Measurements from ENCODE around the gene XPO6. TPM values are rescaled to one million over a fixed set of nuclear protein-coding genes. Genes with fewer than 3 reads are reported as not detected.

The XPO6 gene
- total RNA-seq, 4 donors from 2014 or later, result 69.0 to 90.8 (median 76.0) TPM

DNA sequence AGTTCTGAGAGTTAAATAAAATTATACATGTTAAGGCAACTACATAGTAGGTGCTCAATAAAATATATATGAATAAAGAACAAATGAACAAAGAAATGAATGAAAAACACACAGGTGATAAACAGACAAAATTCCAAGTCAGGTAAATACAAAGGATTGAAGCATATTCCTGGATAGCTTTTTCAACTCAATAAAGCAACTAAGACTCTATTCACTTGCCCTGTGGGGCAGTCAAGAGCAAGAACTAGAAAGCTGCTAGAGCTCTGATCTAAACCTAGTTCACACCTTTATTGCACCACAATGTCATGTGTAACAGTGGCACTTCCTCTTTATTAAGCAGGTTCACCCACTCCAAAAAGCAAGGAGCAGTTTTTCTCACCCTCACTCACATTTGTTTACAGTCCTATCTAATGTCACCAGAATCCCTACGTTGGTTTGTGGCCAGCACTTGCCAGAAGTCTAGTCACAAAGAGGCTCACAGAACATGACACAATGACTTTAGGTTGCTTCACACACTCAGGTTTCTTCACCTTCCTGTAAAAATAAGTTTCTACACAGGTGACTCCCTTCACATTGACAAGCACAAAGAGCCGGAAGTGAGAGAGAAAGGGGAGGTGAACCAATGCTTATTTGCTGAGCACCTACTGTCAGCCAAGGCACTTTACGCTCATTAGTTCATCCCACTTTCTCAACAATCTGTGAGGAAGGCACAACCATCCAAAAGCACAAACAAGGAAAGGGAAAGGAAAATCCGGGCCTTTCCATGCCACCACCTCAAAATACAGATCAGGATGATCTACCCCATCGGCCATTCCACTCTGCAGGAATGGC lies 70.8 kb downstream of the XPO6 start:
- intact Hi-C loops (cut with DNase I), result no loop called here
- peak overlapping the region; percentile 49 to 85 (median 76) for H3K27ac ChIP-seq
- peaks cover 0 to 19% (median 2%) of the 10 kb centered on the region in 3 donors for H3K4me1 ChIP-seq
- 76 to 79% methylated on average over 5 of the region's 5 CpGs for WGBS, 2 donors
- peaks cover 0 to 83% (median 0%) of the 10 kb centered on the region in 3 donors for H3K36me3 ChIP-seq
- peak in 1 of 4 donors; percentile 46 for TF ChIP-seq POLR2A (IDR thresholded peaks at IDR 0.05)
- TF ChIP-seq, protein P1, sequence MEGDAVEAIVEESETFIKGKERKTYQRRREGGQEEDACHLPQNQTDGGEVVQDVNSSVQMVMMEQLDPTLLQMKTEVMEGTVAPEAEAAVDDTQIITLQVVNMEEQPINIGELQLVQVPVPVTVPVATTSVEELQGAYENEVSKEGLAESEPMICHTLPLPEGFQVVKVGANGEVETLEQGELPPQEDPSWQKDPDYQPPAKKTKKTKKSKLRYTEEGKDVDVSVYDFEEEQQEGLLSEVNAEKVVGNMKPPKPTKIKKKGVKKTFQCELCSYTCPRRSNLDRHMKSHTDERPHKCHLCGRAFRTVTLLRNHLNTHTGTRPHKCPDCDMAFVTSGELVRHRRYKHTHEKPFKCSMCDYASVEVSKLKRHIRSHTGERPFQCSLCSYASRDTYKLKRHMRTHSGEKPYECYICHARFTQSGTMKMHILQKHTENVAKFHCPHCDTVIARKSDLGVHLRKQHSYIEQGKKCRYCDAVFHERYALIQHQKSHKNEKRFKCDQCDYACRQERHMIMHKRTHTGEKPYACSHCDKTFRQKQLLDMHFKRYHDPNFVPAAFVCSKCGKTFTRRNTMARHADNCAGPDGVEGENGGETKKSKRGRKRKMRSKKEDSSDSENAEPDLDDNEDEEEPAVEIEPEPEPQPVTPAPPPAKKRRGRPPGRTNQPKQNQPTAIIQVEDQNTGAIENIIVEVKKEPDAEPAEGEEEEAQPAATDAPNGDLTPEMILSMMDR (IDR thresholded peaks at IDR 0.05), result no peak
- H3K27me3 ChIP-seq, result no peaks in the 10 kb centered on the region
- DNase-seq, result no peak
- peak overlapping the region in 1 of 4 donors; percentile 7 for H3K4me3 ChIP-seq
- H3K9me3 ChIP-seq, result no peaks in the 10 kb centered on the region

DNA sequence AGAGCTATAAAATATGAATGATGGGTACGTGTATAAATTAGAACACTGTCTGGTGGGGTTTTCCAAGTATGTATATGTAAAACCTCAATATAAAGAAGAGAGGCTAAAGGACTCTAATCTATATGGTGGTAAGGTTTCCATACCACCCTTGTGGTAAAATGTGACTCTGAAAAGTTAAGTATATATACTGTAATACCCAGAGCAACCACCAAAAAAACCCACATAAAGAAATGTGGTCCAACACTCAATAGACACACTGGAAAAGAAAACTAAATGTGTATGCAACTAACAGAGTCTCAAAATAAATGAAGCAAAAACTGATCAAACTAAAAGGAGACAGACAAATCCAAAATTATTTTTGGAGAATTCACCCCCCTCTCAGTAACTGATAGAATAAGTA lies 72.2 kb downstream of the XPO6 start:
- DNase-seq, result no peak
- Histone ChIP-seq H3K36me3 (peaks cover 0 to 82% (median 5%) of the 10 kb centered on the region in 3 donors), H3K27ac (no peak overlapping the region), H3K9me3 (no peaks in the 10 kb centered on the region), H3K4me1 (peaks cover 0 to 19% (median 2%) of the 10 kb centered on the region in 3 donors), H3K27me3 (no peaks in the 10 kb centered on the region), H3K4me3 (no peak overlapping the region)
- intact Hi-C loops (cut with DNase I), result no loop called here
- 81 to 83% methylated on average over 1 of the region's 1 CpG for WGBS, 2 donors
- no peak for TF ChIP-seq POLR2A (IDR thresholded peaks at IDR 0.05)
- TF ChIP-seq, protein P1 (IDR thresholded peaks at IDR 0.05), result no peak

DNA sequence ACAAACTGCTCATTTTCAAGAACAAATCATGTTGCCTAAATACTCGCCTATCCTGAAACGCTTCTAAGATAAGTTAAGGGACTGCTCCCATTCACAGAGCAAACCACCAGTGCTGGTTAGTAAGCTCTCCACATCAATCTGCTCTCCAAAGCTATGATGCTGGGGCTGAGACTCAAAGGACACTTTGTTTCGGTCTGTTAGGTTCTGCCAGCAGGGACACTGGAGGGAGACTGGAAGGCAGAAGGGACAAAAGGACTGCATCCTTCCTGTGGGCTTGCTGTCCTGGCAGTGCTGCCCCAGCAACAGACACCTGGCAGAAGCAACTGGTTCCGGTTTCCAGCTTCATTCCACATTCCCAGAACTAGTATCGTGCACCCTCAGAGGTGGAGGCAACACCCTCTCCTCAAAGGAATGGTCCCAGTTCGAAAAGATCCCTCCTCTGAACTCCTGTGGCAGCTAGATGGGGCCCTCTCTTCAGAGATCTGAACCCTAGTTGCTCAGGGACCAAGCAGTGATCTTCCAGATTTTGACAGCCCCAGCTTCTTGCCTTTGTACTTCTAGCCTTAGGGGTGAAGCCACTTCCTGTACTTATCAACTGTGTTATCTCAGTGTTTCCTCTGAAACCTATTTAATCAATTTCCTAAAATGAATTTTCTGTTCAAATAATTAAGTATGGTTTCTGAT lies 74.9 kb downstream of the XPO6 start:
- Histone ChIP-seq H3K27ac (no peak overlapping the region), H3K36me3 (peaks cover 0 to 84% (median 12%) of the 10 kb centered on the region in 3 donors), H3K27me3 (no peaks in the 10 kb centered on the region), H3K9me3 (no peaks in the 10 kb centered on the region), H3K4me1 (peaks cover 0 to 10% (median 2%) of the 10 kb centered on the region in 3 donors), H3K4me3 (no peak overlapping the region)
- no peak for DNase-seq
- WGBS, 2 donors, result 83 to 92% methylated on average over 4 to 6 of the region's 6 CpGs
- no peak for TF ChIP-seq POLR2A (IDR thresholded peaks at IDR 0.05)
- TF ChIP-seq, protein P1 (IDR thresholded peaks at IDR 0.05), result no peak
- intact Hi-C loops (cut with DNase I), result no loop called here

DNA sequence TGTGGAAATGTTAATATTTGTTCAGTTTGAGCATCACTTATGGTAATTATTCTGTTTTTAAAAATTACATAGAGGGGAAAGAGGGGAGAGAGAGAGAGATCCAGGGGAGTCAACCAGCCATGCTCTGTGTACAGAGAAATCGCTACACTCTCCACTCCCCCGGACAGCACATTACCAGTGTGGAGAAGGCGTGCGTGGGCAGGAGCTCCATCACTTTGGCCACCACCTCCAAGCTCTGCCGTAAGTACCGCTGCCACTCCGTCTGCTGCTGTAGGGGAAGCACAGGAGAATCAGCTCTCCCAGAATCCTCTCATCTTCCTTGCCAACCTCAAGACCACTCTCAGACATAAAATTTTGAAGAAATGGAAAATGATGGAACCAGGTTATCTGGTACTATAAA lies 78.1 kb downstream of the XPO6 start:
- Histone ChIP-seq H3K27ac (no peak overlapping the region), H3K4me3 (no peak overlapping the region), H3K27me3 (no peaks in the 10 kb centered on the region), H3K36me3 (peaks cover 0 to 97% (median 12%) of the 10 kb centered on the region in 3 donors), H3K4me1 (peaks cover 0 to 23% (median 6%) of the 10 kb centered on the region in 3 donors), H3K9me3 (no peaks in the 10 kb centered on the region)
- intact Hi-C loops (cut with DNase I), result no loop called here
- 80 to 91% methylated on average over 7 of the region's 7 CpGs for WGBS, 2 donors
- TF ChIP-seq, protein P1 (IDR thresholded peaks at IDR 0.05), result no peak
- TF ChIP-seq POLR2A (IDR thresholded peaks at IDR 0.05), result no peak
- DNase-seq, result no peak
